Gastroesophageal sphincter (tissue), 4 donors: ENCODE measurements around the gene TAX1BP1. TPM values are rescaled to one million over a fixed set of nuclear protein-coding genes. Genes with fewer than 3 reads are reported as not detected.

Source experiments
- ATAC-seq: fragments of 150-250 bp; one replicate; pipeline ENCODE4 v1.9.1; 2016; ENCODE audit warnings: mild to moderate bottlenecking, moderate library complexity
- H3K27ac ChIP-seq, 4 donors: fragments of 200-600 bp; sonication (generic) in 3 of 4; 1 replicate in 3 of 4; 2 replicates in 1 of 4; pipeline ENCODE4 v1.5.1; 2016 to 2019
- H3K27me3 ChIP-seq: fragments of 200-600 bp; sonication (generic); one replicate; pipeline ENCODE4 v1.5.1; 2019
- H3K36me3 ChIP-seq, 2 donors: fragments of 200-600 bp; sonication (generic); one replicate each; pipeline ENCODE4 v1.5.1; 2019; ENCODE audit warnings: control low read depth in 1 of 2
- H3K4me1 ChIP-seq, 3 donors: fragments of 200-600 bp; sonication (generic); 1 replicate in 2 of 3; 2 replicates in 1 of 3; pipeline ENCODE4 v1.5.1; 2016 to 2019; ENCODE audit warnings: control low read depth in 2 of 3
- H3K4me3 ChIP-seq, 2 donors: fragments of 200-600 bp; sonication (generic); one replicate each; pipeline ENCODE4 v1.5.1; 2019; ENCODE audit warnings: mild to moderate bottlenecking in 1 of 2, moderate library complexity in 1 of 2
- H3K9me3 ChIP-seq, 3 donors: fragments of 200-600 bp; sonication (generic); one replicate each; pipeline ENCODE4 v1.5.1; 2017 to 2019; ENCODE audit warnings: control low read depth in 2 of 3
- CTCF ChIP-seq, 4 experiments: fragments of 200-600 bp in 2 of 4; fragments of 450-650 bp in 2 of 4; sonication (generic) in 1 of 4; IDR thresholded peaks; one replicate each; pipeline ENCODE4 v1.5.1; 2017 to 2019; ENCODE audit warnings: antibody characterized with exemption in 4 of 4, mild to moderate bottlenecking in 2 of 4, moderate library complexity in 2 of 4
- EP300 ChIP-seq: sonication (generic); formaldehyde crosslinking; IDR thresholded peaks from one replicate; pipeline ENCODE4 v1.6.1; 2017; ENCODE audit warnings: antibody characterized with exemption, mild to moderate bottlenecking
- POLR2A ChIP-seq, 2 donors: fragments of 450-650 bp; IDR thresholded peaks; one replicate each; pipeline ENCODE4 v1.6.1; 2017; ENCODE audit warnings: antibody characterized with exemption in 2 of 2, mild to moderate bottlenecking in 2 of 2, moderate library complexity in 1 of 2
- POLR2AphosphoS5 ChIP-seq: sonication (generic); formaldehyde crosslinking; IDR thresholded peaks from one replicate; pipeline ENCODE4 v1.6.1; 2017; ENCODE audit warnings: antibody characterized with exemption
- WGBS, 2 donors: methylation state at CpG; one replicate each; pipeline ENCODE4 v1.1.5; 2018; ENCODE audit warnings: low coverage in 1 of 2; 5-methylcytosine and 5-hydroxymethylcytosine counted together
- total RNA-seq, 4 donors: library from RNA; depleted of rRNA; stranded (reverse); fragments of >200 nt; gene quantifications; one replicate each; pipeline ENCODE4 v1.1.0, GENCODE V29; 2016

Gene TAX1BP1
- total RNA-seq, 4 donors from 2014 or later: 118 to 151 (median 144) TPM

DNA sequence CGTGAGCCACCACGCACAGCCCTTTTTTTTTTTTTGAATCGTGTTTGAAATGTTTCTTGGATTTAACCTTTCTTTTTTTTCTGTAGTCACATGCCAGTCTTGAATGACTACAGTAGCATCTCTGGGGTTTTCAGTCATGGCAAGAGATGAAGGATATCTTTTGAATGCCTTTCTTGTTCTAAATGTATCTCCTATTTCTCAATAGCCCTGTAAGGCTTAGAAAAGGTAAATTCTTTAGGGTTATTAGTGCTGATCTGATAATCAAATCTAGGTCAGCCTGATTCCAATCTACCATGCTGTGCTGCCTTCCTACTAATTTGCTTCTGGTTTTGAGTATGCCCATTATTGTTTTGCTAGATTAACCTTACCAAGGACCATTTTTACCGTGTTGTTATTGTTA lies 70.2 kb downstream of the TAX1BP1 start:
- Histone ChIP-seq H3K4me1 (peaks cover 0 to 20% (median 0%) of the 10 kb centered on the region in 3 donors), H3K27ac (no peak overlapping the region), H3K27me3 (no peaks in the 10 kb centered on the region), H3K9me3 (no peaks in the 10 kb centered on the region), H3K4me3 (no peak overlapping the region), H3K36me3 (peaks cover 0 to 10% of the 10 kb centered on the region in 2 donors)
- TF ChIP-seq EP300 (no peak), CTCF (IDR thresholded peaks at IDR 0.05) (no peak), POLR2AphosphoS5 (no peak), POLR2A (IDR thresholded peaks at IDR 0.05) (no peak)
- 81 to 92% methylated on average over 4 of the region's 4 CpGs for WGBS, 2 donors
- ATAC-seq: no peak

GRCh38 chr7:27812706-27813105 lies 72.7 kb downstream of the TAX1BP1 start:
- WGBS, 2 donors: 89 to 92% methylated on average over 2 of the region's 2 CpGs
- ATAC-seq: no peak
- TF ChIP-seq EP300 (no peak), CTCF (IDR thresholded peaks at IDR 0.05) (no peak), POLR2A (IDR thresholded peaks at IDR 0.05) (no peak), POLR2AphosphoS5 (no peak)
- peaks cover 0 to 20% (median 0%) of the 10 kb centered on the region in 3 donors for H3K4me1 ChIP-seq
- H3K9me3 ChIP-seq: no peaks in the 10 kb centered on the region
- H3K4me3 ChIP-seq: no peak overlapping the region
- H3K27me3 ChIP-seq: no peaks in the 10 kb centered on the region
- H3K36me3 ChIP-seq: peaks cover 0 to 32% of the 10 kb centered on the region in 2 donors
- no peak overlapping the region for H3K27ac ChIP-seq

GRCh38 chr7:27822245-27822644 lies 82.3 kb downstream of the TAX1BP1 start:
- H3K4me1 ChIP-seq: peaks cover 0 to 7% (median 0%) of the 10 kb centered on the region in 3 donors
- no peak for TF ChIP-seq POLR2AphosphoS5
- no peak for TF ChIP-seq EP300
- TF ChIP-seq CTCF (IDR thresholded peaks at IDR 0.05): no peak
- no peak for TF ChIP-seq POLR2A (IDR thresholded peaks at IDR 0.05)
- no peaks in the 10 kb centered on the region for H3K27me3 ChIP-seq
- H3K36me3 ChIP-seq: peaks cover 0 to 35% of the 10 kb centered on the region in 2 donors
- WGBS, 2 donors: 70 to 75% methylated on average over 2 of the region's 2 CpGs
- H3K4me3 ChIP-seq: no peak overlapping the region
- peak; percentile 71 for ATAC-seq
- H3K9me3 ChIP-seq: no peaks in the 10 kb centered on the region
- no peak overlapping the region for H3K27ac ChIP-seq

DNA sequence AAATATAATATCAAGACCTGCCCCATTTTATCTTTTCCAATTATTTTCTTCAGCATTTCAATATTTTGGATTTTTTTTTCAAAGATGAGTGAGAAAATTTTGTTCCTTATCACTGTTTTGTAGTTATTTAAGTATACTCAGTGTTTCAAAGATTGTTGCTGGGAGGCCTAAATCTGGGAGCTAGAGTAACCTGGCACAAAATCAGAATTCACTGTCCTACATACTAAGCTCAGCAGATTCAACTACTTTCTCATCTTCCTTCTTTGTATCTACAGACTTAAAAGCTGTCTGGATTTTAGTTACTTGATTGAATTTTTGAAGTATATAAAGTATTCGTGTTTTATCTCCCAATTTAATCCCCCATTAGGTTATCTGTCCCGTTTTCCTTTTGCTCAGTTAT lies 85.9 kb downstream of the TAX1BP1 start:
- no peaks in the 10 kb centered on the region for H3K9me3 ChIP-seq
- 61 to 91% methylated on average over 2 of the region's 2 CpGs for WGBS, 2 donors
- no peak for ATAC-seq
- TF ChIP-seq EP300: no peak
- no peak for TF ChIP-seq POLR2AphosphoS5
- no peak for TF ChIP-seq POLR2A (IDR thresholded peaks at IDR 0.05)
- no peak for TF ChIP-seq CTCF (IDR thresholded peaks at IDR 0.05)
- H3K36me3 ChIP-seq: peaks cover 0 to 26% of the 10 kb centered on the region in 2 donors
- no peak overlapping the region for H3K27ac ChIP-seq
- H3K4me1 ChIP-seq: peaks cover 0 to 7% (median 0%) of the 10 kb centered on the region in 3 donors
- H3K4me3 ChIP-seq: no peak overlapping the region
- H3K27me3 ChIP-seq: no peaks in the 10 kb centered on the region

GRCh38 chr7:27826357-27826756 lies 86.4 kb downstream of the TAX1BP1 start:
- ATAC-seq: no peak
- Histone ChIP-seq H3K27ac (no peak overlapping the region), H3K27me3 (no peaks in the 10 kb centered on the region), H3K36me3 (peaks cover 0 to 30% of the 10 kb centered on the region in 2 donors), H3K4me3 (no peak overlapping the region), H3K9me3 (no peaks in the 10 kb centered on the region), H3K4me1 (peaks cover 0 to 7% (median 0%) of the 10 kb centered on the region in 3 donors)
- 89 to 100% methylated on average over 1 to 5 of the region's 5 CpGs for WGBS, 2 donors
- no peak for TF ChIP-seq CTCF (IDR thresholded peaks at IDR 0.05)
- TF ChIP-seq POLR2AphosphoS5: no peak
